Chondrocyte (in vitro differentiated cells): ENCODE data around the gene FOXK1. TPM values are rescaled to one million over a fixed set of nuclear protein-coding genes. Genes with fewer than 3 reads are reported as not detected.

Experiments used
- DNase-seq: peaks from one replicate; pipeline ENCODE4 v3.0.0; 2021; ENCODE audit warnings: mixed read lengths, low spot score
- H3K27ac Mint-ChIP-seq: one replicate; pipeline ENCODE4 v1.8.0; 2021; ENCODE audit warnings: mild to moderate bottlenecking, moderate library complexity, mixed read lengths; ENCODE audit not compliant: unreplicated experiment
- H3K27me3 Mint-ChIP-seq: 2 replicates; pipeline ENCODE4 v1.8.0; 2021; ENCODE audit warnings: low read depth, mixed read lengths
- H3K36me3 Mint-ChIP-seq: 2 replicates; pipeline ENCODE4 v1.8.0; 2021; ENCODE audit warnings: low read depth, mixed read lengths
- H3K4me1 Mint-ChIP-seq: 2 replicates; pipeline ENCODE4 v1.8.0; 2021; ENCODE audit warnings: low read depth, mild to moderate bottlenecking, mixed read lengths
- H3K4me3 Mint-ChIP-seq: one replicate; pipeline ENCODE4 v1.8.0; 2021; ENCODE audit warnings: mild to moderate bottlenecking, moderate library complexity, mixed read lengths; ENCODE audit not compliant: unreplicated experiment
- H3K9me3 Mint-ChIP-seq: 2 replicates; pipeline ENCODE4 v1.8.0; 2021; ENCODE audit warnings: low read depth, mixed read lengths
- total RNA-seq: library from RNA; stranded (reverse); gene quantifications from 3 replicates; pipeline ENCODE4 v1.2.1, GENCODE V29; 2021
- TF ChIP-seq, protein P1 (sequence below): fragments of 200-600 bp; sonication (generic); IDR thresholded peaks from 2 replicates; pipeline ENCODE4 v1.5.0; 2021; ENCODE audit warnings: antibody characterized with exemption, mild to moderate bottlenecking, moderate library complexity

FOXK1 gene
- total RNA-seq, 1 donor from 2014 or later = 77.9 TPM

DNA sequence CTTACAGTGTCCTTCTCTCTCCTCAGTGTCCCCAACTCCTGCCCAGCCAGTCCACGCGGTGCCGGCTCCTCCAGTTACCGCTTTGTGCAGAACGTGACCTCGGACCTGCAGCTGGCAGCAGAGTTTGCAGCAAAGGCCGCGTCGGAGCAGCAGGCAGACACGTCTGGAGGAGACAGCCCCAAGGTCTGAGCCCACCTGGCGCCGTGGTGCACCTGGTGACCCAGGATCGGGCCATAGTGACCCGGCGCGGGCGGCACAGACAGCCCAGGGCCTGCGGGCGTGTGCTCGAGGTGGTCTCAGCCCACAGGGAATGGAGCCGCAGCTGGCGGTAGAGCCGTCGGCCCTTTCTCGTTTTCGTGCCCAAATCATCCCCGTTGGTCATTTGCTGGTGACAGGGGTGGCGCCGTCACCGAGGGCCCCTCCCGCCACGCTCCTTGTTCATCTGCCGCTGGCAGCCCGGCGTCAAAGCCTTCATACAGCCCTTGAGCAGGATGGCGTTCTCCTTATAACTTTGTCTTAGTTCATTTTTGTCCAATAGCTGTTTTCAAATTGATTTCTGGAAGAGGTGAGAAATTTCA is 72.4 kb downstream of the FOXK1 start:
- H3K36me3 Mint-ChIP-seq = peaks cover 6% of the 10 kb centered on the region
- TF ChIP-seq, protein P1, sequence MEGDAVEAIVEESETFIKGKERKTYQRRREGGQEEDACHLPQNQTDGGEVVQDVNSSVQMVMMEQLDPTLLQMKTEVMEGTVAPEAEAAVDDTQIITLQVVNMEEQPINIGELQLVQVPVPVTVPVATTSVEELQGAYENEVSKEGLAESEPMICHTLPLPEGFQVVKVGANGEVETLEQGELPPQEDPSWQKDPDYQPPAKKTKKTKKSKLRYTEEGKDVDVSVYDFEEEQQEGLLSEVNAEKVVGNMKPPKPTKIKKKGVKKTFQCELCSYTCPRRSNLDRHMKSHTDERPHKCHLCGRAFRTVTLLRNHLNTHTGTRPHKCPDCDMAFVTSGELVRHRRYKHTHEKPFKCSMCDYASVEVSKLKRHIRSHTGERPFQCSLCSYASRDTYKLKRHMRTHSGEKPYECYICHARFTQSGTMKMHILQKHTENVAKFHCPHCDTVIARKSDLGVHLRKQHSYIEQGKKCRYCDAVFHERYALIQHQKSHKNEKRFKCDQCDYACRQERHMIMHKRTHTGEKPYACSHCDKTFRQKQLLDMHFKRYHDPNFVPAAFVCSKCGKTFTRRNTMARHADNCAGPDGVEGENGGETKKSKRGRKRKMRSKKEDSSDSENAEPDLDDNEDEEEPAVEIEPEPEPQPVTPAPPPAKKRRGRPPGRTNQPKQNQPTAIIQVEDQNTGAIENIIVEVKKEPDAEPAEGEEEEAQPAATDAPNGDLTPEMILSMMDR = no peak
- no peak overlapping the region for H3K4me3 Mint-ChIP-seq
- no peak overlapping the region for H3K27ac Mint-ChIP-seq
- H3K27me3 Mint-ChIP-seq = no peaks in the 10 kb centered on the region
- DNase-seq = no peak
- no peaks in the 10 kb centered on the region for H3K9me3 Mint-ChIP-seq
- H3K4me1 Mint-ChIP-seq = peaks cover 3% of the 10 kb centered on the region

DNA sequence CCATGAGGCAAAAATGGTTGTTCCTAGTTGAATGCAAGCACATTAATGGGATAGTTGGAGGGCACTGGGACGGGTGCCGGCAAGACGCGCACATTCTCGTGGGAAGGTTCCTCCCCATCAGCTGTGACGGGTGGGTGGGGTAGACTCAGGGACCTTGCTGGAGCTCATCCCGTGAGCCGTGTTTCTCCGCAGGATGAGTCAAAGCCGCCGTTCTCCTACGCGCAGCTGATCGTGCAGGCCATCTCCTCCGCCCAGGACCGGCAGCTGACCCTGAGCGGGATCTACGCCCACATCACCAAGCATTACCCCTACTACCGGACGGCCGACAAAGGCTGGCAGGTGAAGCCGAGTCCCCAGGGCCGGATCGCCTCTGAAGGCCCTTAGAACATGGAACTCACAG is 73.0 kb downstream of the FOXK1 start:
- DNase-seq = no peak
- peaks cover 11% of the 10 kb centered on the region for H3K36me3 Mint-ChIP-seq
- no peaks in the 10 kb centered on the region for H3K27me3 Mint-ChIP-seq
- H3K9me3 Mint-ChIP-seq = no peaks in the 10 kb centered on the region
- H3K4me3 Mint-ChIP-seq = no peak overlapping the region
- TF ChIP-seq, protein P1 = no peak
- peaks cover 3% of the 10 kb centered on the region for H3K4me1 Mint-ChIP-seq
- no peak overlapping the region for H3K27ac Mint-ChIP-seq

DNA sequence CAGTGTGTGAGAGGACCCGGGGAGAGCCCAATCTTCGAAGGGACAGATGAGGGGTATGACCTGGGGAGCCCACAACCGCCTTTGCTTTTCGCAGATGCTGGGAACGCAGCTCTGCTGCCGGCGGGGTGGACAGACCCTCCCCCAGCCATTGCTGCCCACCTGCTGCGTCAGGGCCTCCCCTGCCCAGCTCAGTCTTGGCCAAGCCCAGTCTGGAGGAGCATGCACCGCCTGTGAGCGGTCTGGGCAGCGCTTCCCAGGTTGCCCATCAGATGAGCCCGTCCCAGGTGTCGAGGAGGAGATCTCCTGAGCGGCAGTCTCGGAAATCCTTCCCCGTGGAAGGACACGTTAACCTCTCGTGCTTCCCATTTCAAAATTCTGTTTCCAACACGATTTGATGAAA is 76.0 kb downstream of the FOXK1 start:
- Mint-ChIP-seq H3K4me1 (no peaks in the 10 kb centered on the region), H3K27me3 (no peaks in the 10 kb centered on the region), H3K27ac (no peak overlapping the region), H3K4me3 (no peak overlapping the region), H3K36me3 (peaks cover 26% of the 10 kb centered on the region), H3K9me3 (no peaks in the 10 kb centered on the region)
- DNase-seq = no peak
- TF ChIP-seq, protein P1 = no peak

GRCh38 chr7:4758791-4759190 is 76.7 kb downstream of the FOXK1 start:
- no peaks in the 10 kb centered on the region for H3K9me3 Mint-ChIP-seq
- no peak overlapping the region for H3K27ac Mint-ChIP-seq
- H3K27me3 Mint-ChIP-seq = no peaks in the 10 kb centered on the region

GRCh38 chr7:4759211-4759610 is 77.1 kb downstream of the FOXK1 start:
- H3K4me1 Mint-ChIP-seq = no peaks in the 10 kb centered on the region
- TF ChIP-seq, protein P1 = no peak
- H3K27me3 Mint-ChIP-seq = no peaks in the 10 kb centered on the region
- H3K4me3 Mint-ChIP-seq = no peak overlapping the region
- H3K27ac Mint-ChIP-seq = no peak overlapping the region
- H3K36me3 Mint-ChIP-seq = peaks cover 28% of the 10 kb centered on the region
- no peak for DNase-seq
- H3K9me3 Mint-ChIP-seq = no peaks in the 10 kb centered on the region

More at GRCh38 chr7:4758791-4759190, 76.7 kb downstream of the FOXK1 start:
- Mint-ChIP-seq H3K4me3 (no peak overlapping the region), H3K4me1 (no peaks in the 10 kb centered on the region), H3K36me3 (peaks cover 28% of the 10 kb centered on the region)
- TF ChIP-seq, protein P1 = no peak
- no peak for DNase-seq
